ENCODE results near the gene APCDD1.

DNA sequence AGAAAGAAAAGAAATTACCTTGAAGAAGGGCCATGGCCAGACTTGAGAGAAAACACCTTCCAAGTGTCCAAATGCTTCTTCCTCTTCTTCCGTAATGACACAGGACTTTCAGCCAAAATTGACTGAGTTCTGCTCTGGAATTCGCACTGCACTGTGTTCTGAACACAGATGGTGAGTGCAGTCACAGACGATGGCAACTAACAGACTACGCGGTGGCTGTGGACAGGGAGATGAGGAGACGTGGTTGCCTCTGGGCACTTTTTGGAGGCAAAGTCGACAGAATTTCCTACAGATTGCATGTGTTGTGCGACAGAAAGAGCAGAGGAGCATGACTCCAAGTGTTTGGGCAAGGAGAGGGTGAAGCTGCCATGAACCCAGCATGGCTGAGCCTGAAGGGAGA, 67.1 kb downstream of the APCDD1 start:
- TF ChIP-seq, protein P1, sequence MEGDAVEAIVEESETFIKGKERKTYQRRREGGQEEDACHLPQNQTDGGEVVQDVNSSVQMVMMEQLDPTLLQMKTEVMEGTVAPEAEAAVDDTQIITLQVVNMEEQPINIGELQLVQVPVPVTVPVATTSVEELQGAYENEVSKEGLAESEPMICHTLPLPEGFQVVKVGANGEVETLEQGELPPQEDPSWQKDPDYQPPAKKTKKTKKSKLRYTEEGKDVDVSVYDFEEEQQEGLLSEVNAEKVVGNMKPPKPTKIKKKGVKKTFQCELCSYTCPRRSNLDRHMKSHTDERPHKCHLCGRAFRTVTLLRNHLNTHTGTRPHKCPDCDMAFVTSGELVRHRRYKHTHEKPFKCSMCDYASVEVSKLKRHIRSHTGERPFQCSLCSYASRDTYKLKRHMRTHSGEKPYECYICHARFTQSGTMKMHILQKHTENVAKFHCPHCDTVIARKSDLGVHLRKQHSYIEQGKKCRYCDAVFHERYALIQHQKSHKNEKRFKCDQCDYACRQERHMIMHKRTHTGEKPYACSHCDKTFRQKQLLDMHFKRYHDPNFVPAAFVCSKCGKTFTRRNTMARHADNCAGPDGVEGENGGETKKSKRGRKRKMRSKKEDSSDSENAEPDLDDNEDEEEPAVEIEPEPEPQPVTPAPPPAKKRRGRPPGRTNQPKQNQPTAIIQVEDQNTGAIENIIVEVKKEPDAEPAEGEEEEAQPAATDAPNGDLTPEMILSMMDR (IDR thresholded peaks at IDR 0.05), result no peak
- TF ChIP-seq ZFX (IDR thresholded peaks at IDR 0.05; ENCODE audit: borderline replicate concordance), result no peak
